Endothelial cell of umbilical vein (primary cell): Measurements from ENCODE around the gene LRRC31. TPM values are rescaled to one million over a fixed set of nuclear protein-coding genes. Genes with fewer than 3 reads are reported as not detected.

Experiments
- BruUV-seq: library from RNA; stranded (reverse); fragments of 400-500 nt; replicated peaks from 2 replicates; lab custom pipeline; 2021; lab: Mats Ljungman, UMichigan
- CTCF ChIA-PET: fragments of 300-600, 350-600 bp; sonication (Branson Sonifier 250); formaldehyde crosslinking; loops from one replicate; lab custom pipeline; 2021; ENCODE audit warnings: antibody characterized with exemption, inconsistent platforms; lab: Charles Lee
- POLR2A ChIA-PET: fragments of 300-600, 350-600 bp; sonication (Branson Sonifier 250); formaldehyde crosslinking; loops from one replicate; lab custom pipeline; 2021; ENCODE audit warnings: antibody characterized with exemption, inconsistent platforms; lab: Charles Lee
- DNase-seq: peaks from one replicate; pipeline ENCODE4 v3.0.0-alpha.2; 2011; ENCODE audit warnings: low read depth, low spot score
- FAIRE-seq: peaks from 2 replicates; lab custom pipeline; 2011; peaks lifted over from hg19 to GRCh38; lab: Jason Lieb, UNC
- H2AFZ ChIP-seq: 2 replicates; pipeline ENCODE4 v1.6.0; 2012; ENCODE audit warnings: low read depth, low read length, control low read depth, inconsistent platforms
- H3K27ac ChIP-seq: 2 replicates; pipeline ENCODE4 v1.5.1; 2011; ENCODE audit warnings: low read depth, mild to moderate bottlenecking, control low read depth, low read length, moderate library complexity; ENCODE audit not compliant: insufficient read depth
- H3K27me3 ChIP-seq, 2 experiments: 2 replicates each; pipeline versions ENCODE4 v1.6.0 to v1.6.1; 2011; ENCODE audit warnings: low read length in 2 of 2, mixed read lengths in 1 of 2; ENCODE audit not compliant: control insufficient read depth in 2 of 2, insufficient read depth in 2 of 2
- H3K36me3 ChIP-seq, 2 experiments: 2 replicates in 1 of 2; 3 replicates in 1 of 2; pipeline ENCODE4 v1.5.1; 2011; ENCODE audit warnings: low read length in 2 of 2, mild to moderate bottlenecking in 1 of 2, moderate library complexity in 1 of 2; ENCODE audit not compliant: control insufficient read depth in 2 of 2, insufficient read depth in 2 of 2; ENCODE audit errors: extremely low read depth in 1 of 2
- H3K4me1 ChIP-seq: 3 replicates; pipeline ENCODE4 v1.5.1; 2011; ENCODE audit warnings: mild to moderate bottlenecking, low read length; ENCODE audit not compliant: control insufficient read depth, insufficient read depth; ENCODE audit errors: extremely low read depth
- H3K4me2 ChIP-seq: 2 replicates; pipeline ENCODE4 v1.6.1; 2011; ENCODE audit warnings: low read length, control low read depth, mixed read lengths; ENCODE audit not compliant: insufficient read depth
- H3K4me3 ChIP-seq, 3 experiments: fragments of 200-600 bp in 1 of 3; sonication (generic), shearing (Covaris generic) in 1 of 3; replicated peaks in 1 of 3; 2 replicates each; pipeline ENCODE4 v1.5.1; 2011 to 2016; ENCODE audit warnings: control low read depth in 3 of 3, low read length in 3 of 3, mild to moderate bottlenecking in 2 of 3, inconsistent platforms in 1 of 3, low read depth in 1 of 3, moderate library complexity in 1 of 3; ENCODE audit not compliant: insufficient read depth in 1 of 3
- H3K79me2 ChIP-seq: 2 replicates; pipeline ENCODE4 v1.6.0; 2012; ENCODE audit warnings: low read length, inconsistent platforms; ENCODE audit not compliant: control insufficient read depth, insufficient read depth
- H3K9ac ChIP-seq: replicated peaks from 2 replicates; pipeline ENCODE3; 2011; ENCODE audit warnings: low read length, control low read depth; ENCODE audit not compliant: insufficient read depth; ENCODE audit errors: extremely low read depth
- H3K9me1 ChIP-seq: replicated peaks from 3 replicates; pipeline ENCODE4 v1.6.0; 2011; ENCODE audit warnings: mild to moderate bottlenecking, low read length; ENCODE audit not compliant: control insufficient read depth, insufficient read depth; ENCODE audit errors: extremely low read depth
- H3K9me3 ChIP-seq: replicated peaks from 2 replicates; pipeline ENCODE4 v1.5.1; 2012; ENCODE audit warnings: low read length, inconsistent platforms; ENCODE audit not compliant: control insufficient read depth, insufficient read depth
- H4K20me1 ChIP-seq: replicated peaks from 2 replicates; pipeline ENCODE3; 2011; ENCODE audit warnings: mild to moderate bottlenecking, low read length; ENCODE audit not compliant: control insufficient read depth, insufficient read depth; ENCODE audit errors: extremely low read depth
- CTCF ChIP-seq, 2 donors: IDR thresholded peaks; 1 replicate in 1 of 2; 2 replicates in 1 of 2; pipeline ENCODE4 v1.5.1; 2011; ENCODE audit warnings: low read length in 2 of 2, mild to moderate bottlenecking in 2 of 2, moderate library complexity in 2 of 2, control low read depth in 1 of 2, inconsistent platforms in 1 of 2, low read depth in 1 of 2; ENCODE audit not compliant: insufficient read depth in 1 of 2; ENCODE audit errors: extremely low read depth in 1 of 2
- EZH2 ChIP-seq: IDR thresholded peaks from 2 replicates; pipeline ENCODE4 v1.6.1; 2012; ENCODE audit warnings: borderline replicate concordance, low read depth, mild to moderate bottlenecking, moderate library complexity, low read length, inconsistent platforms; ENCODE audit not compliant: severe bottlenecking
- FOS ChIP-seq: IDR thresholded peaks from 2 replicates; pipeline ENCODE4 v1.6.1; 2011; ENCODE audit warnings: mild to moderate bottlenecking, low read length, moderate library complexity, borderline replicate concordance; ENCODE audit not compliant: insufficient read depth
- GATA2 ChIP-seq: IDR thresholded peaks from 2 replicates; pipeline ENCODE4 v1.7.0; 2011; ENCODE audit warnings: low read depth, mild to moderate bottlenecking, moderate library complexity, mixed read lengths, low read length; ENCODE audit not compliant: insufficient read length, insufficient read depth
- JUN ChIP-seq: IDR thresholded peaks from 2 replicates; pipeline ENCODE4 v1.6.1; 2011; ENCODE audit warnings: borderline replicate concordance, low read depth; ENCODE audit not compliant: insufficient read length, insufficient read depth
- MAX ChIP-seq: IDR thresholded peaks from 2 replicates; pipeline ENCODE4 v1.6.1; 2011; ENCODE audit not compliant: insufficient read depth, insufficient read length
- MYC ChIP-seq: IDR thresholded peaks from one replicate; pipeline ENCODE4 v1.6.1; 2011; ENCODE audit warnings: mild to moderate bottlenecking, low read depth, low read length
- POLR2A ChIP-seq: IDR thresholded peaks from 2 replicates; pipeline ENCODE4 v1.6.1; 2012; ENCODE audit warnings: low read depth, mild to moderate bottlenecking, control low read depth, low read length
- POLR2AphosphoS5 ChIP-seq: IDR thresholded peaks from 2 replicates; pipeline ENCODE4 v1.6.1; 2012; ENCODE audit warnings: low read depth, mild to moderate bottlenecking, control low read depth, low read length, moderate library complexity; ENCODE audit not compliant: insufficient read depth
- dilution Hi-C: fragments of 300-500 bp; cut with MboI; formaldehyde crosslinking; loops from one replicate; pipeline ENCODE4 v1.15.0; 2019; ENCODE audit warnings: low sequenced_read_pairs; ENCODE audit not compliant: extremely low pct_ligation_motif_present
- intact Hi-C: fragments of 100-400 bp; cut with micrococcal nuclease; formaldehyde crosslinking; loops from one replicate; pipeline ENCODE4 v1.10.0; 2022
- polyA plus RNA-seq, 4 experiments: library from polyadenylated mRNA; depleted of rRNA in 3 of 4; stranded (reverse) in 3 of 4; unstranded in 1 of 4; fragments of >200 nt; gene quantifications; 2 replicates each; pipeline versions ENCODE4 v1.2.1 to v1.2.3, GENCODE V29; 2011 to 2012; ENCODE audit warnings: missing spikeins in 1 of 4
- total RNA-seq: library from RNA; stranded (reverse); gene quantifications from 2 replicates; pipeline ENCODE4 v1.2.3, GENCODE V29; 2021

Gene LRRC31
- total and polyA plus RNA-seq, 2 donors (not counting 3 experiments of a cell fraction or from before 2014, with no cell fraction given): not detected

DNA sequence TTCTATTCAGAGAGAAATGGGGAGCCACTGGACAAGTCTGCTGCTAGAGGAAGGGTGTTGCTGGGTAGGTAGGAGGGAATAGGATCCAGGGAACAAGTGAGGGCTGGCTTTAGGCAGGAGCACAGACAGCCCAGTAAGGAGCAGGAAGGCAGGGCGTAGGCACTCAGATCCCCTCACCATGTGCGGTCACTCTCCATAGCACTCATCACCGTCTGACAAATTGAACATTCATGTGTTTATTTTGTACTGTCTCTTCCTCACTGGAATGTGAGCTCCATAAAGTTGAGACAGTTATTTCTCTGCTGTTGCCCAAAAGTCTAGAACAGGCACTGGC is 32.8 kb downstream of the LRRC31 start:
- ChIA-PET CTCF (no interaction called here), POLR2A (no interaction called here)
- BruUV-seq: no TSS peak
- FAIRE-seq (no peak), DNase-seq (no peak)
- TF ChIP-seq GATA2 (no peak), FOS (no peak), CTCF (IDR thresholded peaks at IDR 0.05; ENCODE audit: extremely low read depth in 1 of 2, insufficient read depth in 1 of 2, low read depth in 1 of 2, low read length in 2 of 2) (no peak), JUN (no peak), POLR2A (no peak), MYC (no peak), MAX (no peak), POLR2AphosphoS5 (no peak), EZH2 (no peak)
- H3K9ac ChIP-seq: no peak overlapping the region
- no peak overlapping the region for H2AFZ ChIP-seq
- no peaks in the 10 kb centered on the region for H3K36me3 ChIP-seq
- no peaks in the 10 kb centered on the region for H3K4me1 ChIP-seq
- H3K4me3 ChIP-seq: no peak overlapping the region
- intact Hi-C loops (no loop called here), dilution Hi-C loops (no loop called here)
- H3K79me2 ChIP-seq: no peaks in the 10 kb centered on the region
- no peak overlapping the region for H3K27ac ChIP-seq
- no peaks in the 10 kb centered on the region for H3K9me1 ChIP-seq
- H3K27me3 ChIP-seq: peaks cover 7% of the 10 kb centered on the region in 2 experiments
- no peaks in the 10 kb centered on the region for H4K20me1 ChIP-seq
- H3K9me3 ChIP-seq: no peaks in the 10 kb centered on the region
- no peak overlapping the region for H3K4me2 ChIP-seq
